Left renal pelvis (tissue), 4 donors: Measurements from ENCODE around the gene TMEM101. TPM values are rescaled to one million over a fixed set of nuclear protein-coding genes. Genes with fewer than 3 reads are reported as not detected.
"Not testable (repeated sequence)": the region's sequence is repeated elsewhere in the genome, so short reads cannot be mapped to it uniquely, and the experiment has no call there.

Experiments
- DNase-seq, 4 donors: peaks; one replicate each; pipeline ENCODE4 v3.0.0-alpha.2; 2013; ENCODE audit warnings: low read depth in 4 of 4, low spot score in 3 of 4
- polyA plus RNA-seq, 4 donors: library from polyadenylated mRNA; unstranded; fragments of 120-200 nt; gene quantifications; one replicate each; pipeline ENCODE4 v1.2.1, GENCODE V29; 2013; ENCODE audit not compliant: insufficient read length in 4 of 4

TMEM101 gene
- polyA plus RNA-seq, 4 donors: 26.9 to 47.5 (median 37.3) TPM

GRCh38 chr17:44001461-44001920 is 13.3 kb downstream of the TMEM101 start:
- no peak for DNase-seq

- DNase-seq: no peak
Measured at GRCh38 chr17:44000871-44001460, 13.8 kb downstream of the TMEM101 start.

DNA sequence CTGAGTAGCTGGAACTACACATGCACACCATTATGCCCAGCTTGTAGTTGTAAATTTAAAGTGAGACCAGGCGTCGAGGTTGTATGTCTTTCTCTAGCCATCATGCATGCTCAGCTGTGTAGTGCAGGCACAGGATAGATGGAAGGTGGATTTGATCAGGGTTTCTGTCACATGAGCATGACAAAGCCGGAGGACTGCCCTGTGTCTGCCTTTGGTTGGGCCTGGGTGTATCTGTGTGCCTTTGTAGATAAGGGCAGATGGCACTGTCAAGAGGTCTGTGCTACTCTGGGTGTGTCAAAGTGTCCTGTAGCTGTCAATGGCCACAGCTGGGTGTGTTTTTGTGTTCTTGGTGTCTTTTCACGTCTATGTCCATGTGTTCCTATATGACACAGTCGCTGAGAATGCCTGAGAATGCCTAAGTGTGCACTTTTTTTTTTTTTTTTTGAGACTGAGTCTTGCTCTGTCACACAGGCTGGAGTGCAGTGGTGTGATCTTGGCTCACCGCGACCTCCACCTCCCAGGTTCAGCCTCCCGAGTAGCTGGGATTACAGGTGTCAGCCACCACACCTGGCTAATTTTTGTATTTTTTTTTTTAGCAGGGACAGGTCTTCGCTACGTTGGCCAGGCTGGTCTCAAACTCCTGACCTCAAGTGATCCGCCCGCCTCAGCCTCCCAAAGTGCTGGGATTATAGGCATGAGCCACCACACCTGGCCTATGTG is 14.5 kb downstream of the TMEM101 start:
- no peak for DNase-seq

DNA sequence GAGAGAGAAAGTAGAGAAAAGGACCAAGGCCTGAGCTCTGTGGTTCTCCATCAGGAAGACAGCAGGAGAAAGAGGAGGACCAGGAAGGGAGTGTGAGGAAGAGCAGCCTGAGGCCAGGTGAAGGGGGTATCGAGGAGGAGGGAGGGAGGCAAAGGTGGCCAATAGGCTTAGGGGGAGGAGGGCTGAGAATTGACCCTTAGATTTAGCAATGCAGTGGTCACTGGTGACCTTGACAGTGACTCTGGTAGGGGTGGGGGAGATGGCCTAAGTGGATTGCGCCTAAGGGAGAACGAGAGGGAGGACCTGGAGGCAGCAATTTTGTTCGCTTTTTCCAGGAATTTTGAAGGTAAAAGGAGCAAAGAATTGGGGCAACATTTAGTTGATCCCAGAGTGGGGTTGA is 15.7 kb downstream of the TMEM101 start:
- DNase-seq: no peak

- no peak for DNase-seq
Measured at GRCh38 chr17:43998552-43998951, 16.2 kb downstream of the TMEM101 start.

DNA sequence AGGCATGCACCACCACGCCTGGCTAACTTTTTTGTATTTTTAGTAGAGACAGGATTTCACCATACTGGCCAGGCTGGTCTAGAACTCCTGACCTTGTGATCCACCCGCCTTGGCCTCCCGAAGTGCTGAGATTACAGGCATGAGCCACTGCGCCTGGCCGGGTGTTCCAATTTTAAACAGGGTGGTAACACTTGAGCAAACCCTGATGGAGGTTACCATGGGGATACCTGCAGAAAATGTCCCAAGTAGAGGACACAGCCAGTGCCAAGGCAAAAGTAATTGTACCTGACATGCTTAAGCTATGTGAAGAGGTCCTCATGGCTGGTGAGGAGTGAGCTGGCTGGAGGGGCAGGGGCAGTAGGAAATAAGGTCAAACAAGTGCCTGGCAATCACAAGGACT is 17.6 kb downstream of the TMEM101 start:
- not testable (repeated sequence) for DNase-seq

- DNase-seq: no peak
Measured at GRCh38 chr17:43995150-43995471, 19.7 kb downstream of the TMEM101 start.

GRCh38 chr17:43994272-43995149 is 20.3 kb downstream of the TMEM101 start:
- no peak for DNase-seq

- DNase-seq: no peak
Measured at GRCh38 chr17:43992641-43993040, 22.1 kb downstream of the TMEM101 start.

- no peak for DNase-seq
Measured at GRCh38 chr17:43988301-43988700, 26.5 kb downstream of the TMEM101 start.

DNA sequence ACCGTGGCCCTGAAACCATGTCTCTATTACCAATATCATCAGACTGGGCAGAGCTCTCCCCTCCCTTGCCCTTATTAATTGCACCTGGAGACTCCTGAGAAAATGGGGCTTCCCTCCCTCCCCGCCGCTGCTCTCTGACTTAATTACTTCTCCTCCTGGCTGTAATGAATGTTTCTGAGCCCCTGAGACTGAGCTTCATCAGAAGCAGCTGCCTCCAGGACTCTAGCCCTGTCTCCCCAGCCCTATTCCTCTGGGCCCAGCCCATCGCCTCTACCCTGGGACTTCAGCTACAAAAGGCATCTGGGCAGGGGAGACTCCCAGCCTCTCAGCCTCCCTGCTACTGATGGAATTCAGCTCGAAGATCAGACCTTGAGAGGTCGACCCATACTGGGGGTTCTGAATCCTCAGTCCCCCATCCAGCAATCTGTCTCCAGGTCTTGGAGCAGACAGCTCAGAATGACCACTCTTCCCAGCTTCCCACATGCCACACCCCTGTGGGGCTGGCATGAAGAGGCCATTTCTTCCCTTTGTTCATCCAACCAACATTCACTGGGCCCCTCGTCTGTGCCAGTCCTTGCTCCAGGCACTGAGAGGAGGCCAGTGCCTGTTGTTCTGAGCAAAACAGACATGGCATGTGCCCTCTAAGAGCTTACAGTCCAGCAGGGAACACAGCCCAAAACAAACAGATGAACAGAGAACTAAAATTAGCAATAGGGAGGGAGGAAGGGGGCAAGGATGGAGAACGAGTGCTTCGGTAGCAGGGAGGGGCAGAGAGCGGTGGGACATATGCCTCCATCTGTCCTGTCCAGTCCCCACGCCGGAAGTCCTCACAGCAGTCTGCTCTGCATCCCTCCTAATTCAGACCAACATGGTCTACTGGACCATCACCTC is 27.4 kb downstream of the TMEM101 start:
- no peak for DNase-seq

GRCh38 chr17:43986225-43986981 is 28.4 kb downstream of the TMEM101 start:
- DNase-seq: no peak

DNA sequence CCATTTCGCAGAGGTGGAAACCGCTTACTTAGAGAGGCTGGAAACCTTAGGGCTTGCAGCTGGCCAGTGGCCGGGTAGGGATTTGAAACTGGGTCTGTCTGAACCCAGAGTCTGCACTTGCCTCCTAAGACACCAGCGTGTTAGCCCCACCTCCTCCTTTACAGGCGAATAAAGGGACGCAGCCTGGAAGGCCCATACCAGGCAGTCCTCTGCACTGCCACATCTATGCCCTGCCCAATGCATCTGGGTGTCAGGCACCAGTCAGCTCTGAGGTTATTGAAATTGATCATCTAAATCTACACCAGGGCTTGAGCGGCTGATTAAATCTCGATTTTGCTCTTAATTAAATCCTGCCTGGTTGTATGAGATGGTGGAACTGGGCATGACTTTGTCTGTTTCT is 30.2 kb downstream of the TMEM101 start:
- DNase-seq: no peak

DNA sequence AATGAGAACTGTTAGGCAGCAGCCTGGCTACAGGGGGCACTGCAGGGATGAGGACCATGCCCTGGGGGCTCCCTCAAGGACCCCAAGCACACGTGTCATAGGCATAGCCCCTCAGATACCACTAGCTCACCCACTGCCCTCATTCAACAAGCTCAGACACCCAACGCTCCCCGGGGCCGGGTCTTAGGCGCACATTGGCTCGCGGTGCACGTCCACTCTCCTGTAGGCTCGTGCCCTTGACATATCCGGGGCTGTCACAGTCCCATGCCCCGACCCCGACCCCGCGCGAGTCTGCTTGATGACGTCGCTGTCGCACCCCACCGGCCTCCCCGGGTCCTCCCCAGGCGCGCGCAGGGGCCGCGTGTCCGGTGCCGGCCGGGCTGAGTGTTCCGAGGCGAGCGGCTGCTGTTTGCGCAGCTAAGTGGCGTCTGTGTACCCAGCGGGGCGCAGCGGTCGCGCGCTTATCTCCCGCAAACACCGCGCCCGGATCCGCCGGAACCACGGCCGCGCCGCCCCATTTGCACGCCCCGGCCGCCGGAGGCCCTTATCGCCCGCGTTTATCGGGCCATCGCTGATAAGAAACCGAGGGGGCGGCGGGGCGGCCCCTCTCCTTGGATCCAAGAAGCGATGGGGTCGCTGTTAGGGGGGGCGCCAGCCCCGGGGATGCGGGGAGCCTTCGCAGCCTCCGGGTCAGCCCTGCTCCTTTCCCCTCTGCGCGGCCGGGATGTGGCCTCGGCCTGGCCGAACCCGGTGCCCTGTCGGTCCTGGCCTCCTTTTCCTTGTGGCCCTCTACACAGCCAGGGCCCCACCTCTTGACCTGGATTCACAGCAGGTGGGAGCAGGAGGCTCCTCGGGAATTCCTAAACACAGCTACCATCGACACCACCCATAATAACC is 31.0 kb downstream of the TMEM101 start:
- no peak for DNase-seq

- DNase-seq: no peak
Measured at GRCh38 chr17:43983196-43983514, 31.6 kb downstream of the TMEM101 start.

DNA sequence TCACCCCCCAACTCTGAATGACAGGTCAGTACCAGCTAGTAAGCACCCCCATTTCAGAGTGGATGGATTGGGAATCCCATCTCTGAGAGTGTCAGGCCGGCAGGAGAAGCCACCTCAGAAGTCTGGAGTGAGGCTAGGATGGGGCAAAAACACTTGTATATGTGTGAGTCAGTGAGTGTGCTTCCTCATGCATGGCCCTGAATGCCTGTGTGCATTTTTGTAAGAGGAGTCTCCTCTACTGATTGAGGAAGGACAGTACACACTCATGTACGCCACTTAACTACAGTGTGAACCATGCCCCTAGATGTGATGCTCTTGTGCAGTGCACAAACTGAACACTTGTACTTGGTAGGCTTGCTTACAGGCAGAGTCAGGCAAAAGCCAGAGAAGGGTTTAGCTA is 32.6 kb downstream of the TMEM101 start:
- DNase-seq: no peak

DNA sequence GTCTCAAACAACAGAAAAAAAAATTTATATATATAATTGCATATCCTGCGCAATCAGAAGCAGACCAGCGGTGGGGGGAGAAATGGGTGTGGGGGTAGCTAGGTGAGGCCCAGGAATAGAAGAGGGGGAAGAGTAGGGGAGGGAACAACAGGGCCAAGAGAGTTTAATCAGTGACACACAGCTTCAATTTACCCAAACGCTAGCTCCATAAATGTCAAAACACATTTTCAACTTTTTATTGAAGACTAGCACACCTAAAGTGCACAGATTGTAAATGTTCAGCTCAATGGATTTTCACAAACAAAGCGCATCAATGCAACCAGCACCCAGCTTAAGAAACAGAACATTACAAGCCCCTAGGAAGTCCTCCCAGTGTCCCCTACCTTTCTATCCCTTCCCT is 35.1 kb downstream of the TMEM101 start:
- DNase-seq: no peak

DNA sequence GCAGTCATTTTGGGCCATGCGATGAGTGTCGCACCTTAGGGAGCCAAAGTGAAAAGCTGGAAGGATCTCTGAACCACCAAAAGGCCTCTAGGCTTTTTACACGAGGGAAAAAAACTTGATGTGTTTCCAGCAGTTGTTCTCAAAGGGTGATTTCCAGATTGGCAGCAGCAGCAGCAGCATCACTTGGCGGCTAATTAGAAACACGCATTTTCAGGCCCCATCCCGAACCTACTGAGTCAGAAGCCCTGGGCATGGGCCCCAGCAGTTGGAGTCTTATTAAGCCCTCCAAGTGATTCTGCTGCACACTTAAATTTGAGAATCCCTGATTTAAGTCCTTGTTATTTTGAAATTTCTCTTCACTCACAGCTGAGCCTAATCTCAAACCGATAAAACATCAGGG is 35.8 kb downstream of the TMEM101 start:
- DNase-seq: no peak

- no peak for DNase-seq
Measured at GRCh38 chr17:43978078-43978477, 36.7 kb downstream of the TMEM101 start.
